Stimulated activated CD4-positive, alpha-beta T cell treated with anti-CD3 and anti-CD28 coated beads, Interleukin-1b, Interleukin-23, amount 100 ng/mL, for 1 hour (primary cell): Measurements from ENCODE around the gene DLEU7.

ENCODE experiments used
- DNase-seq, 2 donors: peaks; one replicate each; pipeline ENCODE4 v3.0.0-alpha.2; 2020; ENCODE audit warnings: low read depth in 2 of 2

Gene DLEU7

GRCh38 chr13:50842990-50843256 is 569 bp downstream of the DLEU7 start:
- no peak for DNase-seq

DNA sequence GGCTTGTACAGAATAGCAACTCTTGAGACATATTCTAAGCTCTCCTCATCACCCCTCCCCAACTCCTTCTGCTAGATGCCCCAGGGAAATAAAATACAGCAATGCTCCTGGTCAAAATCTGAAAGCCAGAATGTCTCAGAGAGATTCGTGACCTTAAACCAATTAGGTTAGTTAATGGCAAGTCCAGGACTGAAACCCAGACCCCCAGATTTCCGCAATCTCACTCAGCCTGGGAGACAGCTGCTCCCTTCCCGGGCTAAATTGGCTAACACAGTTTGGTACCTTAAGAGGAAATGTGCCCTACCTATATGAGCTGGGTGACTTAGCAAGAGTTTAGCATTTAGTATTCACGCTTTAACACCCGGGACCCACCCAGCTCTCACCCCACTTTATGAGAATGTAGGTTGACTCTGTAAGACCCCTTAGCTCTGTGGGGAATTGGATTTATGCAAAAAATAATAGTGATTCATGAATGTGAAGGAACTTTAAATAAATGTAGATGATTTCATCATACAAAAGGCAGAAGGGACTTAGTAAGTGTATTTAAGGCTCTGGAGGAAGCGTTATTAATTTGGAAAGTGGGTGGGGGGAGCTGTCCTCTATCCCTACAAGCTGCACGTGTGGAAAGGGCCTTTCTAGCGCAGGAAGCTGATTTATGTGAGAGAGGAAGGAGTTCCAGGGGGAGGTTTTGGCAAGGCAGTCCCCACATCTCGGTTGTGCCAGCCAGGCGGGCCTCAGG is 1.1 kb downstream of the DLEU7 start:
- no peak for DNase-seq

DNA sequence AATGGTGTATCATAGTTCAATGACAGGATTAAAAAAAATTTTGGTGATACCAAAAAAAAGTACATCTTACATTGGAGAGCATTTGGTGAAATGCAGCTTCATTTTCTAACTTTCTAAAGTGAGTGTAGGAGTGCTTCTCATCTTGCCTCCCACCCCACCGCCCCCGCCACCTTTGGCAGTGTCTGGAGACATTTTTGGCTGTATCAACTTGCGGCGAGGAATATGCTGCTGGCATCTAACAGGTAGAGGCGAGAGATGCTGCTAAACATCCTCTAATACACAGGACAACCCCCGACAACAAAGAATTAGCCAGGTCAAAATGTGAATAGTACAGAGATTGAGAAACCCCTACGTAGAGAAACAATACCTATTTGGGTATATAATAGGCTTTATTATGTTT is 1.7 kb downstream of the DLEU7 start:
- no peak for DNase-seq

DNA sequence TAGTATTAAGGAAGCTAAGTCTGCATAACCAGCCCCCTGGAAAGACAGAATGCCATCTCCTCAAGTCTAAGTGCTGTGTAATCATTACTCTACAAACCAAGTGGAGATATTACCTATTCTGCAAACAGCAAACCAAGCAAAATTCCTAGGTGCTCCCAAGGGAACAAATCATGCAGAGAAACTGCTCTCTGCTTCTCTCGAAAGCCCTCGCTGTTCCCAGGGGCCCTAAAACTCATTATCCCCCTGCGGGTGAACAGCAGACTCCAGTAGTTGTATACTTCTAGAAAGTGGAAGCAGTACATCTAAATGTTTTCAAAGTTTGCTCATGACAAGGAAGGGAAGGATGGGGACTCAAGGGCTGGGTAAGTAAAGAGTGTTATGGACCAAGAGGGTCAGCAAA is 3.2 kb downstream of the DLEU7 start:
- no peak for DNase-seq

DNA sequence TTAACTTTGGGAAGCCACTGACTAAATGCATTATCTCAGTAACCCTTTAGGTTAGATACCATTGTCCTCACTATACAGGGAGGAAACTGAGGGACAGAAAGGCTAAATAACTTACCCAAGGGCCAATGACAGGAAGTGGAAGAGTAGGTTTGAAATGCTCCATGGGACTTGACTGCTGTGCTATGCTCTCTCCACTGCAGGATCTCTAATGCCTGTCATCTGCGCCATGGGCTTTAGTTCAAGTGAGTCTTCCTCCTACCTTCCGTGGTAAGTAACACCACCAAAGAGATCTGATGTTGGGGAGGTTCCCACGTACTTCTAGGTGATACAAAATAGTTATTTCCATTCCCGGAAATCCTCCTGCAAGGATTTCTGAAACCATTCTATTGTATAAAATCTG is 3.7 kb downstream of the DLEU7 start:
- DNase-seq, result no peak

- no peak for DNase-seq
These were observed 4.8 kb downstream of the DLEU7 start for GRCh38 chr13:50838701-50839100.

DNA sequence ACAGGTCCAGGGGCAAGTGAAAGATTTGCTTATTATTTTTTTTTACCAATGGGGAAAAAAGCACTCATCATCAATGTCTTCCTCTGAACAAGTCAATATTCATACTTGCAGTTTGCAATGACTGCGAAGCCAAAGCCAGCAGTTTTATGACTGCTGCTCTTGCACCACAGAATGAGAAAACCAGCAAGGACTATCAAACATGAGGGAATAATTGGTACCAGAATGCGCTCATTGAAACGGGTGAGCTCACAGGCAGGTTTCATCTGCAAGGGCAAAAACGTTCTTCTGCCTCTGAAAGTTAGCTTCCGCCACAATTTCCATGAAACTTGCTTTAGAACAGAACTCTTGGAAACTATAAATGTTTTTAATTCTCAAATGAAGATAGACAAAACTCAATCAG is 5.5 kb downstream of the DLEU7 start:
- DNase-seq, result no peak

DNA sequence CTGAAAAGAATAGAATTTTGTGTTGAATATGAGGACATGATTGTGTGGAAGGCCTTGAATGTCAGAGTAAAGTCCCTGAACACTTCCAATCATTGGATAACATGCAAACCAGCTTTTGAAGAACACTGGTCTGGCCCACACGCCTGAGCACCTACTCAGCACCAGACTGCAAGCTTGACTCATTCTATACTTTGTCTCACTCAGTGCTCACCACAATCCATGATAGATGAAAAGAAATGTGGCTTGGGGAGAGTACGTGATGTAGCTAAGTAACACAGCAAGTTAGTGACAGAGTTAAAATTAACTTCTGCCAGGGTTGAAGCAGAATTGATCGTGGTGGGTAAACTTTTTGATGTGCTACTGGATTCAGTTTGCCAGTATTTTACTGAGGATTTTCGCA is 12.0 kb downstream of the DLEU7 start:
- no peak for DNase-seq

- DNase-seq, result no peak
These were observed 13.6 kb downstream of the DLEU7 start for GRCh38 chr13:50829896-50830295.

- no peak for DNase-seq
These were observed 14.3 kb downstream of the DLEU7 start for GRCh38 chr13:50829226-50829625.

- no peak for DNase-seq
These were observed 17.5 kb downstream of the DLEU7 start for GRCh38 chr13:50826035-50826434.

DNA sequence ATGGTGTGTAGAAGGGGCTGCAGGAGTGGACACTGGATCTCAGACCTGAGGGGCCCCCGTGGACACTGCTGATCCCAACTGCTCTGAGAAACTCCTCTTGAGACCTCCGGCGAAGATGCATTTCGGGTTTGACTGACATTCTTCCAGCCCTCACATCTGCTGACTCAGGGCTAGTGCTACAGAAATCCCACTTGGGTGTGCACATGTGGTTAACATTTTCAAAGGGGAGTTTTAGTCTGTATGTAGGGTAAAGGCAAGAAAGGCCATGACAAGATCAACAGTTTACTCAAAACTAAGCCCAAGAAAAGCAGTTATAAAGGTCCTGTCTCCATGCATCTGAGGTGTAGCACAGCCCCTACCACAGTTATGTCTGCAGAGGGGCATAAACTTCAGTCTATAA is 31.2 kb downstream of the DLEU7 start:
- DNase-seq, result no peak

GRCh38 chr13:50810998-50811397 is 32.5 kb downstream of the DLEU7 start:
- no peak for DNase-seq

DNA sequence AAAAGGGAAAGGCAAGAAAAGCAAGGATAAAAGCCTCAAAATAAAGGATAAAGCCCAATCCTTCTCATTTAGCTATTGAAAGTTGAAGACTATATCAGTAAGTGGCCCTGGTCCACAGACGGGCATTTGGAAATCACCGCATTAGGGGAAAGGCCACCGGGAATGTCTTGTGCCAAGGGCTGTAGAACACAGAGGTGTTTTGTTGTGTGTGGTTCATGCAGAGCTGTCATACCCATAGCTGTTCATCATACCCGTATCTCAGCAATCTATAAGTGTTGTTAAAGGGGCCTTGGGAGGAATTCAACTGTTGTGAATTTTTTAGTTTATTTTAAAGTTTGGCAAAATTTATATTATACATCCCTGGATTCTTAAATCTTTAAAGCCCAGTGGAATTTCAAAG is 33.0 kb downstream of the DLEU7 start:
- no peak for DNase-seq

- DNase-seq, result no peak
These were observed 34.1 kb downstream of the DLEU7 start for GRCh38 chr13:50809133-50810090.

DNA sequence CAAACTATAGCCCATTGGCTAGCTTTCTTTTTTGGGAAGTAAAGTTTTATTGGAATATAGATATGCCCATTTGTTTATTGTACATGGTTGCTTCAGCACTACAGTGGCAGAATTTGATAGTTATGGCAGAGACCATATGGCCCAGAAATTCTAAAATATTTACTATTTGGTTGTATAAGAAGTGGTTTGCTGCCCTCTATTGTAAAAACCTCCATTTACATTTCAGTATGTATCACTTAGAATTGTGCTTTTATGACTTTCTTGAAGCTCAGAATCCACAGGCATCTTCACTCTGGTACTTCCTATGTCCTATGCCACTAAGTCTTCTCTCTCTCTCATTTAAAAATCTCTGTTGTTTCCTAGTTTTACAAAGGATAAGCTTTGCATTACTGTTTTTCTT is 37.7 kb downstream of the DLEU7 start:
- no peak for DNase-seq

- peak; percentile 20 to 30 for DNase-seq
These were observed 42.2 kb downstream of the DLEU7 start for GRCh38 chr13:50801087-50801931.

DNA sequence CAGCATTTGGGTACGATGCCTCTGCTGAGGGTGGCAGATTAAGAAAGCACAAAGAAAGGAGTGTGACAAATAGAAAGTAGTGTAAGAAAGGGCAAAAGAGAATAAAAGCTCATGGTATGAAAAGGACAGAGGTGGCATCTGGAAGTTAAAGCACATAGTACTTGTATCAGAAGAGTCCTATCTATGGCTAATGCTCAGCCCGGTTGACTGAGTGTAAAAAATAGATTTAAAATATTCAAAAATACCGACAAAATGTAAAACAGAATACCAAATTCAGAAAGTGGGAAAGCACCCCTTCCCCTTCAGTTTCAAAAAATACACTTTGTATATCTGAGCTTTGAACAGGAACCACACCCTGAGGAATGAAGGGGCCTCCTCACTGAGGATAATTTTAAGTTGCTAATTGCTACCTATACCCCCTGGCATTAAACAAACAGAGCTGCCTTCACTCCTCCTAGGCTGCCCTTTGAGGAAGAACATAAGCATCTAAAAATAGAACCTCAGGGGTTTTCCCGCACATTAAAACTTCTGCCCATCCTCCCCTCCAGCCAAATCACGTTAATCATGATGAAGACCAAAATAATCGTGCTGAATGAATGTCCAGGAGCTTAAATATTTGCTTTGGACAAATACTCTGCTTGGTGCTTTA is 43.3 kb downstream of the DLEU7 start:
- DNase-seq, result no peak

- DNase-seq, result no peak
These were observed 44.6 kb downstream of the DLEU7 start for GRCh38 chr13:50798923-50799322.

GRCh38 chr13:50797091-50797490 is 46.4 kb downstream of the DLEU7 start:
- DNase-seq, result no peak

DNA sequence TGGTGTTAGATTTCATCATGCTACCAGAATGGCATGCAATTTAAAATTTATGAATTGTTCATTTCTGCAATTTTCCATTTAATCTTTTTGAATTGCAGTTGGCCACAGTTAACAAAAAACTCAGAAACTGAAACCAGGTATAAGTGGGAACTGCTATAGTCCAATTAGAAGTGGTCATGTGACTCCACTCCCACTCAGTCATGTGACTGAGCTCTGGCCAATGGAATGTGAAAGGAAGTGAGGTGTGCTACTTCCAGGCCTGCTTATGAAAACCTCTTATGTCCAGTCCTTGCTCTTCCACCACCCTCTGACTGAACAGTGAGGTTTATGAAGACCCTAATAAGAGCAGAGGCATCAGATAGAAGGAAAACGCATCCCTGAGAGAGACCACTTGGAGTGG is 47.0 kb downstream of the DLEU7 start:
- DNase-seq, result no peak

GRCh38 chr13:50794226-50794625 is 49.3 kb downstream of the DLEU7 start:
- DNase-seq, result no peak
